ENCODE results near the gene SCRT2. TPM values are rescaled to one million over a fixed set of nuclear protein-coding genes. Genes with fewer than 3 reads are reported as not detected.

SCRT2 gene
- total and polyA plus RNA-seq, 2 donors (not counting 3 experiments of a cell fraction or from before 2014, with no cell fraction given) = not detected

- no peak overlapping the region for H3K27ac ChIP-seq (ENCODE audit: insufficient read depth, low read depth, low read length)
- H3K4me2 ChIP-seq (ENCODE audit: insufficient read depth, low read length) = no peak overlapping the region
- no peak overlapping the region for H2AFZ ChIP-seq (ENCODE audit: low read depth, low read length)
- DNase-seq (ENCODE audit: low read depth, low spot score) (no peak), FAIRE-seq (no peak)
- no peaks in the 10 kb centered on the region for H3K36me3 ChIP-seq (ENCODE audit: control insufficient read depth in 2 of 2, extremely low read depth in 1 of 2, insufficient read depth in 2 of 2, low read length in 2 of 2)
- no peak for TF ChIP-seq FOS (IDR thresholded peaks at IDR 0.05; ENCODE audit: borderline replicate concordance, insufficient read depth, low read length)
- TF ChIP-seq GATA2 (IDR thresholded peaks at IDR 0.05; ENCODE audit: insufficient read depth, insufficient read length, low read depth, low read length) = no peak
- no peak for TF ChIP-seq CTCF (IDR thresholded peaks at IDR 0.05; ENCODE audit: extremely low read depth in 1 of 2, insufficient read depth in 1 of 2, low read depth in 1 of 2, low read length in 2 of 2)
- no peak for TF ChIP-seq POLR2AphosphoS5 (IDR thresholded peaks at IDR 0.05; ENCODE audit: insufficient read depth, low read depth, low read length)
- no peak for TF ChIP-seq MYC (IDR thresholded peaks at IDR 0.05; ENCODE audit: low read depth, low read length)
- TF ChIP-seq POLR2A (IDR thresholded peaks at IDR 0.05; ENCODE audit: low read depth, low read length) = no peak
- no peak for TF ChIP-seq EZH2 (IDR thresholded peaks at IDR 0.05; ENCODE audit: borderline replicate concordance, low read depth, low read length, severe bottlenecking)
- TF ChIP-seq JUN (IDR thresholded peaks at IDR 0.05; ENCODE audit: borderline replicate concordance, insufficient read depth, insufficient read length, low read depth) = no peak
- TF ChIP-seq, protein P1, sequence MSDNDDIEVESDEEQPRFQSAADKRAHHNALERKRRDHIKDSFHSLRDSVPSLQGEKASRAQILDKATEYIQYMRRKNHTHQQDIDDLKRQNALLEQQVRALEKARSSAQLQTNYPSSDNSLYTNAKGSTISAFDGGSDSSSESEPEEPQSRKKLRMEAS (IDR thresholded peaks at IDR 0.05; ENCODE audit: insufficient read depth, insufficient read length) = no peak
- BruUV-seq (replicated peaks) = no TSS peak
- no peak overlapping the region for H3K4me3 ChIP-seq (replicated peaks in 1 of 3; ENCODE audit: insufficient read depth in 1 of 3, low read depth in 1 of 3, low read length in 3 of 3)
- no peaks in the 10 kb centered on the region for H3K9me1 ChIP-seq (replicated peaks; ENCODE audit: control insufficient read depth, extremely low read depth, insufficient read depth, low read length)
- CTCF ChIA-PET = interaction anchor here (1.5 to 2.8 kb wide), 2 partner anchors 10 to 20 kb away, joined by 6 to 24 read pairs; no protein-coding TSS in a partner anchor
- no peaks in the 10 kb centered on the region for H4K20me1 ChIP-seq (replicated peaks; ENCODE audit: control insufficient read depth, extremely low read depth, insufficient read depth, low read length)
- no peaks in the 10 kb centered on the region for H3K9me3 ChIP-seq (replicated peaks; ENCODE audit: control insufficient read depth, insufficient read depth, low read length)
- no peaks in the 10 kb centered on the region for H3K4me1 ChIP-seq (ENCODE audit: control insufficient read depth, extremely low read depth, insufficient read depth, low read length)
- POLR2A ChIA-PET = no interaction called here
- peaks cover 43 to 61% of the 10 kb centered on the region in 2 experiments for H3K27me3 ChIP-seq (ENCODE audit: control insufficient read depth in 2 of 2, insufficient read depth in 2 of 2, low read length in 2 of 2)
- no peak overlapping the region for H3K9ac ChIP-seq (replicated peaks; ENCODE audit: extremely low read depth, insufficient read depth, low read length)
- dilution Hi-C loops (cut with MboI; ENCODE audit: extremely low pct_ligation_motif_present, low sequenced_read_pairs) = no loop called here
- intact Hi-C loops (cut with micrococcal nuclease) = loop anchor here (5.0 kb wide), 1 partner anchor 72 kb away; no protein-coding TSS in a partner anchor
- no peaks in the 10 kb centered on the region for H3K79me2 ChIP-seq (ENCODE audit: control insufficient read depth, insufficient read depth, low read length)
These were observed 10.3 kb downstream of the SCRT2 start for GRCh38 chr20:665276-665675.

All from endothelial cell of umbilical vein (primary cell).